ENCODE measurements around the gene FUT8.
"Not testable (repeated sequence)": the region's sequence is repeated elsewhere in the genome, so short reads cannot be mapped to it uniquely, and the experiment has no call there.

FUT8 gene

GRCh38 chr14:65419593-65420252 is 7.2 kb downstream of the FUT8 start:
- no peak for DNase-seq

DNA sequence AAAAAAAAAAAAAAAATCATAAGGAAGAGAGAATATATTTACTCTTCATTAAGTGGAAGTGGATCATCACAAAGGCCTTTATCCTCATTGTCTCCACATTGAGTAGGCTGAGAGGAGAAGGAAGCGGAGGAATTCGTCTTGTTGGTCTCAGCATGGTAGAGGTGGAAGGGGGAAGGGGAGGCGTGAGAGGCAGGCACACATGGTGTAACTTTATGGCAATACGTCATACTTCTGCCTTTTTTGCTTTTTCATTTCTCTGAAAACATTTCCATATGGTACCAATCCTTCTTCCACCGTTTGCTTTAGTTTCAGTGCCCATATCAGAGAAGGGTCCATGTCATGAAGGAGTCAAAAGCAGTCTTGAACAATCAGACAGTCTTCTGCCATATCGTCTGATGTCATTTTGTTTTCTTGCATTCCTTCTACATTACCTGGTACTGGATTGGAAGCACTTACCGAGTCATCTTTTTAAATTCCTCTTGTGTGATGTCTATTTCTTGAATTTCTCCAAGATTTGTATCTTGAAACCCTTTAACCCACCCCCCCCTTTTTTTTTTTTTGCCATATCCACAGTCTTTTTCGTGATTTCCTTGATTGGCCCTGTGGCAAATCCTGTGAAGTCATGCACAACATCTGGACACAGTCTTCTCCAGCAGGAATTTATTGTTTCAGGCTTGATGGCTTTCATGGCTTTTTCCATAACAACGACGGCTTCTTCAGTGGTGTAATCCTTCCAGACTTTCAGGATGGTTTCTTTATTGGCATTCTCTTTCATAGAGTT is 8.9 kb downstream of the FUT8 start:
- no peak for DNase-seq

- no peak for DNase-seq
Observed at GRCh38 chr14:65422088-65422834, 9.7 kb downstream of the FUT8 start.

DNA sequence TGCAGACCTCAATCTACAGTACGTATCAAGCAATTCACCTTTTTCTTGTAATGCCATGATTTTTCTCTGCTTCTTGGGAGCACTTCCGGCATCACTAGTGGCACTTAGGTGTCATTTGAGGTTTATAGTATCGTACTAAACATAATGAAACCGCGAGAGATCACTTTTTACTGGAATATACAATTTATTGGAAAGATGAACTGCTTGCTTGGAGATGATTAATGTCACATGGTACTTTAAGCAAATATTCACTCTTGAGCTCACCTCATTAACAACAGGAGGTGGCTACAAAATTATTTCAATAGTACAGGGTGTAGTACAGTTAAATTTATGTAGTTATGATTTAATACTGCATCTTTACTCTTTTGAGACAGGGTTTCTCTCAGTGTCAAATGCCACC is 11.5 kb downstream of the FUT8 start:
- no peak for DNase-seq

- DNase-seq = no peak
Observed at GRCh38 chr14:65424531-65424930, 12.0 kb downstream of the FUT8 start.

- DNase-seq = no peak
Observed at GRCh38 chr14:65425885-65426284, 13.4 kb downstream of the FUT8 start.

DNA sequence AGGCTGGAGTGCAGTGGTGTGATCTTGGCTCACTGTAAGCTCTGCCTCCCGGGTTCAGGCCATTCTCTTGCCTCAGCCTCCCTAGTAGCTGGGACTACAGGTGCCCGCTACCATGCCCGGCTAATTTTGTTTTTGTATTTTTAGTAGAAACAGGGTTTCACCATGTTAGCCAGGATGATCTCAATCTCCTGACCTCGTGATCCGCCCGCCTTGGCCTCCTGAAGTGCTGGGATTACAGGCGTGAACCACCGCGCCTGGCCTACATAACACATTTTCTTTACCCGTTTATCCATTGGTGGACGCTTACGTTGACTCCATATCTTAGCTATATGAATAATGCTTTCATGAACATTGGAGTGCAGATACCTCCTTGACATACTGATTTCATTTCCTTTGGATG is 14.4 kb downstream of the FUT8 start:
- not testable (repeated sequence) for DNase-seq

DNA sequence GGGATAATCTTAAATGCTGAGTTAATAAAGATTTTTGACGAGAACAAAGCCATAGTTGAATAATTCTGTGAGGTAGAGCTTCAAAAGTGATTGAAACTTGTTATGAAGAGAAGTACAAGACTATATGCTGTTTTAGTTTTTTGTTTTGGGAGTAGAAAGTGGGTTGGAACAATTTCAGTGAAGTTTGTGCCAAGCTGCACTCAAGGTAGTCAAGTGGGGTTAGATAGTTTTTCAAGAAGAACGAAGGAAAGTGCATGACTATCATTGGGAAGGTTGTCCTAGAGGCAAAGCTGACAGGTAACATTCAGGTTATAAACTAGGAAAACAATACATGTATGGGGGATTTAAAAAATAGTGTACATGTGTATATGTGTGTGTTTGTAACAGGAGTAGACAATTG is 16.2 kb downstream of the FUT8 start:
- DNase-seq = no peak

- no peak for DNase-seq
Observed at GRCh38 chr14:65429757-65430156, 17.2 kb downstream of the FUT8 start.

DNA sequence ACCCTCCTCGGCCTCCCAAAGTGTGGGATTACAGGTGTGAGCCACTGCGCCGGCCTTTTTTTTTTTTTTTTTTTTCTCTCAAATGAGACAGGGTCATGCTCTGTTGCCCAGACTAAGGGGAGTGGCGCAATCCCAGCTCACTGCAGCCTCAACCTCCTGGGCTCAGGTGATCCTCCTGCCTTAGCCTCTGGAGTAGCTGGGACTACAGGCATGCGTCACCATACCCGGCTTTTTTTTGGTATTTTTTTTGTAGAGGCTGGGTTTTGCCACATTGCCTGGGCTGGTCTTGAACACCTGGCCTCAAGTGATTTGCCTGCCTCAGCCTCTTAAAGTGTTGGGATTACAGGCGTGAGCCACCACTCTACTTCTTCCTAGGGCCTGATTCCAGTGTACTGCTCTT is 18.7 kb downstream of the FUT8 start:
- DNase-seq = no peak

GRCh38 chr14:65431951-65432350 is 19.4 kb downstream of the FUT8 start:
- no peak for DNase-seq

DNA sequence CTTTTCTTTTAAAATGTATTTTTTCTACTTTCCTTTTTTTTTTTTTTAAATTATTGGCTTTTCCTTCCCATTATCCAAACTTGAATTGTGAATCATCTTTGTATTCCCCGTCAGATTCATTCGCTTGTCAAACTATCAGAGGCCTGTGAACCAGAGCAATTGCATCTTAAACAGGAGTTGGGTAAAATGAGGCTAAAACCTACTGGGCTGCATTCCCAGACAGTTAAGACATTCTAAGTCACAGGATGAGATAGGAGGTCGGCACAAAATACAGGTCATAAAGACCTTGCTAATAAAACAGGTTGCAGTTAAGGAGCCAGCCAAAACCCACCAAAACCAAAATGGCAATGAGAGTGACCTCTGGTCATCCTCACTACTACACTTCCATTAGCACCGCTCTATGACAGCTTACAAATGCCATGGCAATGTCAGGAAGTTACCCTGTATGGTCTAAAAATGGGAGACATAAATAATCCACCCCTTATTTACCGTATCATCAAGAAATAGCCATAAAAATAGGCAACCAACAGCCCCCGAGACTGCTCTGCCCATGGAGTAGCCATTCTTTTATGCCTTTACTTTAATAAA is 19.9 kb downstream of the FUT8 start:
- no peak for DNase-seq

- no peak for DNase-seq
Observed at GRCh38 chr14:65433157-65433556, 20.6 kb downstream of the FUT8 start.

- no peak for DNase-seq
Observed at GRCh38 chr14:65433646-65434045, 21.1 kb downstream of the FUT8 start.

DNA sequence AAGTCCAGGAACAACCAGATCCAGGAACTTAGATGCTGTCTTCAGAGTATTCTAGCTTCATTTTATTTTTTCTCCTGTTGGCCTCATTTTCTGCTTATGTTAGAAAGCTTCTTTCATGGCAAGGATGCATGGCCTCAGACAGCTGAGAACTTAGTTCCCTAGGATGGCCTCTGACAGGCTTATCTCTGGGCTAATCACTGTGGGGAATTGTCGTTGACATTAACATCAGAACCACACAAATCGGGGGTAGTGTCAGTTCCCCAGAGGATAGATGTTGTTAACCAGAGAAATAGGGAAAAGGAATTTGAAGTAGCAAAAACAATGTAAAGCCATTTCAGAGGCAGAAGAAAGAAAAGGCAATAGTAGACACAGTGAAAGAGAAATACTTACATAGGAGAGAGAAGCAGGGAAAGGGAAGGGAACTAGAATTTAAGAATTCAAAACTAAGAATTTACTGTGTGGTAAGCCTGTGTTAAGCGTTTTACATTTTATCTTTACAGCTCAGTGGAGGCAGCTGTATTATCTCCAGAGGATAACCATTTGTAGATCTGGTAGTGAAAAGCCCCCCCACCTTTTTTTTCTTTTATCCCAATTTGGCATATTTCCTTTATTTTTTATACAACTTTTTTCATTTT is 21.8 kb downstream of the FUT8 start:
- DNase-seq = no peak

- no peak for DNase-seq
Observed at GRCh38 chr14:65438266-65438933, 25.9 kb downstream of the FUT8 start.

GRCh38 chr14:65439117-65439516 is 26.6 kb downstream of the FUT8 start:
- no peak for DNase-seq

GRCh38 chr14:65440230-65440629 is 27.7 kb downstream of the FUT8 start:
- DNase-seq = no peak

GRCh38 chr14:65444230-65444629 is 31.7 kb downstream of the FUT8 start:
- no peak for DNase-seq

DNA sequence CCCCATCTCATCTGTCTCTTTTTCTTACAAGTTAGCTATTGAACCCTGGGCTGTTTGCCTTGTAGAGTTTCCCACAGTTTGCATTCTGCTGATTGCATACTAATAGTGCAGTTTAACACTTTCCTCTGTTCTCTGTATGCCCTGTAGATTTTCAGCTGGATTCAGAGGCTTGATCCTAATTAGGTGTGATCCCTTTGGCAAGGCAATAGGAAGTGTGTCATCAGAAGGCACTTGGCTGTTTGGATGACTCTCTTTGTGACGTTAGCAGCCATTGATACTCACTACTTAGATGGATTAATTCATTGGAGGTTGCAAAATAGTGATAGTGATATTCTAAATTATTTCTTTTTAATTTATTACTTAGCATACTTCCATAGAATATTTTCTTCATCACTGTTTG is 33.6 kb downstream of the FUT8 start:
- no peak for DNase-seq

DNA sequence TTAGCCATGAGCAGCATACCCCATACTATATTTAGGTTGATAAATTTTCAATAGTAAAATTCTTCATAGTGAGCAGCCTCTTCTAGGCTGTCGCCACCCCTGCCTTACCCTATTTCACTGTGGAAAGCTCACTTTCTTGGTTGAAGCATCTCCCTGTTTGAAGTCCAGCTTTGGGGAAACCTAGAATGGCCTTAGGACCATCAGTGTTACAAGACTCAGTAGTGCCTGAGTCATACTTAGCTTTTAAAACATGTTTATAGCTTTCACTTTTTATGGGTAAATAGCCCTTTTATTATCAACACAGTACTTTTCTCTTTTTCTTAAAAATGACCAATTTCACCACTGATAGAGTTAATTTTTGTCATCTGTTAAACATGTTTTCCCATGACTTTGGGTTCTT is 37.1 kb downstream of the FUT8 start:
- no peak for DNase-seq

- DNase-seq = no peak
Observed at GRCh38 chr14:65453807-65454480, 41.4 kb downstream of the FUT8 start.

Measured in stimulated activated CD4-positive, alpha-beta T cell treated with anti-CD3 and anti-CD28 coated beads, Interleukin-4, amount 100 ng/mL, for 24 hours (primary cell).